ENCODE results near the gene ATP13A1. TPM values are rescaled to one million over a fixed set of nuclear protein-coding genes. Genes with fewer than 3 reads are reported as not detected.

ATP13A1 gene
- polyA plus RNA-seq, 1 of the 3 experiments (the other 2 are of a cell fraction): 67.9 TPM

DNA sequence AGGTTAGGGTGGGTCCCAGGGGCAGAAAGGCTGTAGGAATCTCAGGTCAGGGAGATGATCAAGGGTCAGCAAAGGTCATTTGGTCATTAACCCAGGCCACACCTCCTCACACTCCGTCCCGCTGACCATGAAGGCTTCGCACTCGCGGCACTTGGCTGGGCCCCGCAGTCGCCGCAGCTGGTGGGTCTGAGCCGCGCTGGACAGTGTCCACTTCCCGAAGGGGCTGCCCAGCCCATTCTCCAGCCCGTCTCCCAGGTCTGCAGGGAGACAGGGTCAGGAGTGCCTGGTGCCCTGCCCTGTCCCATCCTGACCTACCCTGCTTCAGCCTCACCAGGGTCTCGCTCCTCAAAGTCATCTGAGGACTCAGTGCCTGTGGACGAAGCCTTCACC is 28.2 kb downstream of the ATP13A1 start:
- no peak for TF ChIP-seq TCF12 (IDR thresholded peaks at IDR 0.05)
- no peak for TF ChIP-seq TEAD4 (IDR thresholded peaks at IDR 0.05; ENCODE audit: borderline replicate concordance, insufficient read depth)
- TF ChIP-seq, protein P1, sequence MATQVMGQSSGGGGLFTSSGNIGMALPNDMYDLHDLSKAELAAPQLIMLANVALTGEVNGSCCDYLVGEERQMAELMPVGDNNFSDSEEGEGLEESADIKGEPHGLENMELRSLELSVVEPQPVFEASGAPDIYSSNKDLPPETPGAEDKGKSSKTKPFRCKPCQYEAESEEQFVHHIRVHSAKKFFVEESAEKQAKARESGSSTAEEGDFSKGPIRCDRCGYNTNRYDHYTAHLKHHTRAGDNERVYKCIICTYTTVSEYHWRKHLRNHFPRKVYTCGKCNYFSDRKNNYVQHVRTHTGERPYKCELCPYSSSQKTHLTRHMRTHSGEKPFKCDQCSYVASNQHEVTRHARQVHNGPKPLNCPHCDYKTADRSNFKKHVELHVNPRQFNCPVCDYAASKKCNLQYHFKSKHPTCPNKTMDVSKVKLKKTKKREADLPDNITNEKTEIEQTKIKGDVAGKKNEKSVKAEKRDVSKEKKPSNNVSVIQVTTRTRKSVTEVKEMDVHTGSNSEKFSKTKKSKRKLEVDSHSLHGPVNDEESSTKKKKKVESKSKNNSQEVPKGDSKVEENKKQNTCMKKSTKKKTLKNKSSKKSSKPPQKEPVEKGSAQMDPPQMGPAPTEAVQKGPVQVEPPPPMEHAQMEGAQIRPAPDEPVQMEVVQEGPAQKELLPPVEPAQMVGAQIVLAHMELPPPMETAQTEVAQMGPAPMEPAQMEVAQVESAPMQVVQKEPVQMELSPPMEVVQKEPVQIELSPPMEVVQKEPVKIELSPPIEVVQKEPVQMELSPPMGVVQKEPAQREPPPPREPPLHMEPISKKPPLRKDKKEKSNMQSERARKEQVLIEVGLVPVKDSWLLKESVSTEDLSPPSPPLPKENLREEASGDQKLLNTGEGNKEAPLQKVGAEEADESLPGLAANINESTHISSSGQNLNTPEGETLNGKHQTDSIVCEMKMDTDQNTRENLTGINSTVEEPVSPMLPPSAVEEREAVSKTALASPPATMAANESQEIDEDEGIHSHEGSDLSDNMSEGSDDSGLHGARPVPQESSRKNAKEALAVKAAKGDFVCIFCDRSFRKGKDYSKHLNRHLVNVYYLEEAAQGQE (IDR thresholded peaks at IDR 0.05; ENCODE audit: low read depth, low read length): no peak
- TF ChIP-seq RFX5 (IDR thresholded peaks at IDR 0.05; ENCODE audit: low read length): no peak
- no peak for TF ChIP-seq POLR2AphosphoS5 (IDR thresholded peaks at IDR 0.05; ENCODE audit: low read depth, low read length)
- Histone ChIP-seq H2AFZ (ENCODE audit: low read depth) (no peak overlapping the region), H3K9me3 (no peaks in the 10 kb centered on the region), H3K36me3 (replicated peaks in 1 of 2; ENCODE audit: control insufficient read depth in 1 of 2, insufficient read depth in 2 of 2, low read length in 1 of 2) (peaks cover 7 to 17% of the 10 kb centered on the region in 2 experiments), H3K9me2 (no peaks in the 10 kb centered on the region), H3K79me2 (ENCODE audit: insufficient read depth) (no peaks in the 10 kb centered on the region), H3K27ac (ENCODE audit: low read depth in 2 of 2, low read length in 1 of 2) (no peak overlapping the region), H3K4me3 (ENCODE audit: low read depth in 2 of 2, low read length in 1 of 2) (no peak overlapping the region), H3K9ac (no peak overlapping the region), H3K4me1 (ENCODE audit: control insufficient read depth in 1 of 2, insufficient read depth in 2 of 2, low read depth in 1 of 2, low read length in 1 of 2) (no peaks in the 10 kb centered on the region), H3F3A (replicated peaks; ENCODE audit: insufficient read depth) (no peaks in the 10 kb centered on the region), H4K20me1 (ENCODE audit: insufficient read depth) (no peaks in the 10 kb centered on the region), H3K27me3 (ENCODE audit: insufficient read depth) (no peaks in the 10 kb centered on the region), H3K4me2 (no peak overlapping the region)
- ChIA-PET POLR2A (no interaction called here), CTCF (interaction anchor here (1.8 to 13.3 kb wide), 3 partner anchors 9 to 104 kb away, joined by 4 to 175 read pairs (median 18); partner anchors contain the start of genes GMIP and YJEFN3)
- 93% methylated on average over 11 of the region's 14 CpGs for WGBS (ENCODE audit: low lambda C conversion rate)
- no peak for DNase-seq

DNA sequence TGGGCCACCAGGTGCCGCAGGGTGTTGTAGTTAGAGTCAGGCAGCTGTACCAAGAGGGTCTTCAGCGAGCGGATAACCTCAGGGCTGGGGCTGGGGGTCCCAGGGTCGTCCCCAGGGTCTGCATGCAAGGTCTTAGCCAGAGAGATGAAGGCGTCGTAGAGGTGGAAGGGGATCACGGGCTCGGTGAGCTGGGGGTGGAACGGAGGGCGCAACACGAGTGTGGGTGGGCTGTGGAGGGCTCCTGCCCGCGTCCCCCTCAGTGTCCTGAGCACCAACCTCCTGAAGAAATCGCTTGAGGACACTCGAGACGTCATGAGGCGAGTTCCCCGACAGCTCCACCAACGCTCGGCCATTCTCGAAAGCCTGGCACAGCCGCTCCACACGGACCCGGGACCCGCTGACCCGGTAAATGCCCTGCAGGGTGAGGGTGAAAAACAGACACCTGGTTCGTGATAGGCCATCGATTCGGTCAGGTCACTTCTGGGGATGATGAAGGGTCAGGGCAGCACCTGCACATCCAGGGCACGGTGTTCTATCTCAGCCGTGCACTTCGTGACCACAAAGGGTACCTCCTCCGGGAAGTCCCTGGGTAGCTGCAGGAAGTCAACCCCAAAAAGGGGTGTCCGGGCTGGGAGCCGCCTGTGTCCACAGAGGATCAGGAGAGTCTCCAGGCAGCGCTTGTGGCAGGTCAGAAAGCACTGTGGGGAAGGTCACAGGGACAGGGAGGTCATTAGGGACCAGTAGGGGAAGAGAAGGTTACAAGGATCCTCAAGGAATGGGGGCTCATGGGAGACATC is 28.8 kb downstream of the ATP13A1 start:
- Histone ChIP-seq H3K4me2 (no peak overlapping the region), H3K4me3 (ENCODE audit: low read depth in 2 of 2, low read length in 1 of 2) (no peak overlapping the region), H3K79me2 (ENCODE audit: insufficient read depth) (no peaks in the 10 kb centered on the region), H3K27me3 (ENCODE audit: insufficient read depth) (no peaks in the 10 kb centered on the region), H3F3A (replicated peaks; ENCODE audit: insufficient read depth) (no peaks in the 10 kb centered on the region), H4K20me1 (ENCODE audit: insufficient read depth) (no peaks in the 10 kb centered on the region), H3K4me1 (ENCODE audit: control insufficient read depth in 1 of 2, insufficient read depth in 2 of 2, low read depth in 1 of 2, low read length in 1 of 2) (no peaks in the 10 kb centered on the region), H2AFZ (ENCODE audit: low read depth) (no peak overlapping the region), H3K36me3 (replicated peaks in 1 of 2; ENCODE audit: control insufficient read depth in 1 of 2, insufficient read depth in 2 of 2, low read length in 1 of 2) (peaks cover 7 to 17% of the 10 kb centered on the region in 2 experiments), H3K9me3 (no peaks in the 10 kb centered on the region), H3K9me2 (no peaks in the 10 kb centered on the region), H3K27ac (ENCODE audit: low read depth in 2 of 2, low read length in 1 of 2) (no peak overlapping the region), H3K9ac (no peak overlapping the region)
- 94% methylated on average over 25 of the region's 36 CpGs for WGBS (ENCODE audit: low lambda C conversion rate)
- ChIA-PET POLR2A (no interaction called here), CTCF (interaction anchor here (1.8 to 13.3 kb wide), 3 partner anchors 9 to 103 kb away, joined by 4 to 175 read pairs (median 18); partner anchors contain the start of genes GMIP and YJEFN3)
- DNase-seq: no peak
- no peak for TF ChIP-seq MXI1 (IDR thresholded peaks at IDR 0.05; ENCODE audit: low read depth, low read length)
- TF ChIP-seq, protein P2, sequence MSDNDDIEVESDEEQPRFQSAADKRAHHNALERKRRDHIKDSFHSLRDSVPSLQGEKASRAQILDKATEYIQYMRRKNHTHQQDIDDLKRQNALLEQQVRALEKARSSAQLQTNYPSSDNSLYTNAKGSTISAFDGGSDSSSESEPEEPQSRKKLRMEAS (IDR thresholded peaks at IDR 0.05; ENCODE audit: low read depth): no peak
- TF ChIP-seq TEAD4 (IDR thresholded peaks at IDR 0.05; ENCODE audit: borderline replicate concordance, insufficient read depth): no peak
- TF ChIP-seq TAF1 (IDR thresholded peaks at IDR 0.05; ENCODE audit: borderline replicate concordance, low read depth, low read length): no peak
- no peak for TF ChIP-seq NFIC (IDR thresholded peaks at IDR 0.05; ENCODE audit: borderline replicate concordance)
- no peak for TF ChIP-seq MEF2A (IDR thresholded peaks at IDR 0.05; ENCODE audit: borderline replicate concordance, low read depth)
- TF ChIP-seq SIN3A (IDR thresholded peaks at IDR 0.05; ENCODE audit: borderline replicate concordance, low read depth, low read length): no peak
- TF ChIP-seq, protein P3, sequence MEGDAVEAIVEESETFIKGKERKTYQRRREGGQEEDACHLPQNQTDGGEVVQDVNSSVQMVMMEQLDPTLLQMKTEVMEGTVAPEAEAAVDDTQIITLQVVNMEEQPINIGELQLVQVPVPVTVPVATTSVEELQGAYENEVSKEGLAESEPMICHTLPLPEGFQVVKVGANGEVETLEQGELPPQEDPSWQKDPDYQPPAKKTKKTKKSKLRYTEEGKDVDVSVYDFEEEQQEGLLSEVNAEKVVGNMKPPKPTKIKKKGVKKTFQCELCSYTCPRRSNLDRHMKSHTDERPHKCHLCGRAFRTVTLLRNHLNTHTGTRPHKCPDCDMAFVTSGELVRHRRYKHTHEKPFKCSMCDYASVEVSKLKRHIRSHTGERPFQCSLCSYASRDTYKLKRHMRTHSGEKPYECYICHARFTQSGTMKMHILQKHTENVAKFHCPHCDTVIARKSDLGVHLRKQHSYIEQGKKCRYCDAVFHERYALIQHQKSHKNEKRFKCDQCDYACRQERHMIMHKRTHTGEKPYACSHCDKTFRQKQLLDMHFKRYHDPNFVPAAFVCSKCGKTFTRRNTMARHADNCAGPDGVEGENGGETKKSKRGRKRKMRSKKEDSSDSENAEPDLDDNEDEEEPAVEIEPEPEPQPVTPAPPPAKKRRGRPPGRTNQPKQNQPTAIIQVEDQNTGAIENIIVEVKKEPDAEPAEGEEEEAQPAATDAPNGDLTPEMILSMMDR (IDR thresholded peaks at IDR 0.05): no peak
- TF ChIP-seq FOSL2 (IDR thresholded peaks at IDR 0.05; ENCODE audit: borderline replicate concordance, low read depth): no peak
- TF ChIP-seq, protein P4, sequence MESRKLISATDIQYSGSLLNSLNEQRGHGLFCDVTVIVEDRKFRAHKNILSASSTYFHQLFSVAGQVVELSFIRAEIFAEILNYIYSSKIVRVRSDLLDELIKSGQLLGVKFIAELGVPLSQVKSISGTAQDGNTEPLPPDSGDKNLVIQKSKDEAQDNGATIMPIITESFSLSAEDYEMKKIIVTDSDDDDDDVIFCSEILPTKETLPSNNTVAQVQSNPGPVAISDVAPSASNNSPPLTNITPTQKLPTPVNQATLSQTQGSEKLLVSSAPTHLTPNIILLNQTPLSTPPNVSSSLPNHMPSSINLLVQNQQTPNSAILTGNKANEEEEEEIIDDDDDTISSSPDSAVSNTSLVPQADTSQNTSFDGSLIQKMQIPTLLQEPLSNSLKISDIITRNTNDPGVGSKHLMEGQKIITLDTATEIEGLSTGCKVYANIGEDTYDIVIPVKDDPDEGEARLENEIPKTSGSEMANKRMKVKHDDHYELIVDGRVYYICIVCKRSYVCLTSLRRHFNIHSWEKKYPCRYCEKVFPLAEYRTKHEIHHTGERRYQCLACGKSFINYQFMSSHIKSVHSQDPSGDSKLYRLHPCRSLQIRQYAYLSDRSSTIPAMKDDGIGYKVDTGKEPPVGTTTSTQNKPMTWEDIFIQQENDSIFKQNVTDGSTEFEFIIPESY (IDR thresholded peaks at IDR 0.05; ENCODE audit: borderline replicate concordance, low read depth): no peak
- no peak for TF ChIP-seq SMC3 (IDR thresholded peaks at IDR 0.05; ENCODE audit: low read depth, low read length)
- TF ChIP-seq GABPA (IDR thresholded peaks at IDR 0.05; ENCODE audit: low read depth): no peak
